HepG2 (cell line): ENCODE measurements around the gene TBC1D24. TPM values are rescaled to one million over a fixed set of nuclear protein-coding genes. Genes with fewer than 3 reads are reported as not detected.
A peak's percentile ranks its signal among the peaks of the same experiment; 100 is the strongest.

Experiments used
- CBX2 ChIP-seq, 2 experiments: fragments of 200-600 bp in 1 of 2; sonication (generic); formaldehyde crosslinking in 1 of 2; IDR thresholded peaks; 2 replicates each; pipeline versions ENCODE4 v1.7.0 to v1.8.1; 2018 to 2022; ENCODE audit warnings: low read depth in 2 of 2, low read length in 1 of 2, mild to moderate bottlenecking in 1 of 2, missing genetic modification reagents in 1 of 2
- LCORL ChIP-seq, 2 experiments: fragments of 450-650 bp in 1 of 2; sonication (generic) in 1 of 2; formaldehyde crosslinking in 1 of 2; IDR thresholded peaks; 2 replicates each; pipeline versions ENCODE4 v1.5.0 to v1.6.1; 2017 to 2020; ENCODE audit warnings: antibody characterized with exemption in 1 of 2, missing genetic modification reagents in 1 of 2
- PAWR ChIP-seq: sonication (generic); formaldehyde crosslinking; IDR thresholded peaks from 2 replicates; pipeline ENCODE4 v1.4.0; 2020; ENCODE audit warnings: missing genetic modification reagents, mild to moderate bottlenecking, borderline replicate concordance
- PITX1 ChIP-seq: sonication (generic); formaldehyde crosslinking; IDR thresholded peaks from 2 replicates; pipeline ENCODE4 v1.5.1; 2020; ENCODE audit warnings: mild to moderate bottlenecking, missing genetic modification reagents
- RARA ChIP-seq: IDR thresholded peaks from 2 replicates; pipeline ENCODE4 v1.6.1; 2016; ENCODE audit warnings: missing genetic modification reagents, missing compliant biosample characterization
- REPIN1 ChIP-seq: sonication (generic); formaldehyde crosslinking; IDR thresholded peaks from 2 replicates; pipeline ENCODE4 v1.8.0; 2022; ENCODE audit warnings: missing genetic modification reagents, low read depth, mild to moderate bottlenecking, borderline replicate concordance
- RORA ChIP-seq: sonication (generic); formaldehyde crosslinking; IDR thresholded peaks from 2 replicates; pipeline ENCODE4 v1.5.0; 2020; ENCODE audit warnings: mild to moderate bottlenecking, missing genetic modification reagents, moderate library complexity
- ZBTB20 ChIP-seq: sonication (generic); formaldehyde crosslinking; IDR thresholded peaks from 2 replicates; pipeline ENCODE4 v1.8.1; 2023; ENCODE audit warnings: missing genetic modification reagents, low read depth, mild to moderate bottlenecking, borderline replicate concordance
- ZFAT ChIP-seq: sonication (generic); formaldehyde crosslinking; conservative IDR thresholded peaks from 2 replicates; pipeline ENCODE4 v1.8.1; 2023; ENCODE audit warnings: missing genetic modification reagents, inconsistent platforms
- ZNF567 ChIP-seq: sonication (generic); formaldehyde crosslinking; IDR thresholded peaks from 2 replicates; pipeline ENCODE4 v1.8.1; 2023; ENCODE audit warnings: mild to moderate bottlenecking, missing genetic modification reagents, borderline replicate concordance
- polyA plus RNA-seq, 8 experiments: library from polyadenylated mRNA; depleted of rRNA in 3 of 8; stranded (reverse) in 7 of 8; unstranded in 1 of 8; fragments of >200 nt; fragmentation: Illumina TruSeq in 4 of 8; extraction: Trizol in 4 of 8; gene quantifications; 2 replicates each; pipeline versions ENCODE4 v1.2.1 to v1.2.3, GENCODE V29; 2011 to 2016; ENCODE audit warnings: low read depth in 4 of 8, missing spikeins in 1 of 8, mixed read lengths in 1 of 8; ENCODE audit not compliant: insufficient read depth in 1 of 8
- total RNA-seq, 5 experiments: library from RNA; depleted of rRNA; stranded (reverse); fragments of >200 nt; fragmentation: Illumina TruSeq; extraction: Trizol; gene quantifications; 2 replicates each; pipeline ENCODE4 v1.2.3, GENCODE V29; 2016; ENCODE audit warnings: low read depth in 1 of 5
- TF ChIP-seq, protein P1 (sequence below): fragments of 450-650 bp; IDR thresholded peaks from 2 replicates; pipeline ENCODE4 v1.6.1; 2016
- TF ChIP-seq, protein P2 (sequence below): sonication (generic); formaldehyde crosslinking; IDR thresholded peaks from 2 replicates; pipeline ENCODE4 v1.4.0; 2020; ENCODE audit warnings: low read depth, mild to moderate bottlenecking, missing genetic modification reagents
- TF ChIP-seq, protein P3 (sequence below): sonication (generic); formaldehyde crosslinking; IDR thresholded peaks from 2 replicates; pipeline ENCODE4 v1.8.0; 2022; ENCODE audit warnings: missing genetic modification reagents, mild to moderate bottlenecking, moderate library complexity, borderline replicate concordance
- TF ChIP-seq, protein P4 (sequence below): sonication (generic); formaldehyde crosslinking; conservative IDR thresholded peaks from 2 replicates; pipeline ENCODE4 v1.8.0; 2022; ENCODE audit warnings: missing genetic modification reagents

The TBC1D24 gene
- total and polyA plus RNA-seq, 2 of the 13 experiments (the other 11 are each of a cell fraction or from before 2014, with no cell fraction given): 7.7 to 13.7 TPM

DNA sequence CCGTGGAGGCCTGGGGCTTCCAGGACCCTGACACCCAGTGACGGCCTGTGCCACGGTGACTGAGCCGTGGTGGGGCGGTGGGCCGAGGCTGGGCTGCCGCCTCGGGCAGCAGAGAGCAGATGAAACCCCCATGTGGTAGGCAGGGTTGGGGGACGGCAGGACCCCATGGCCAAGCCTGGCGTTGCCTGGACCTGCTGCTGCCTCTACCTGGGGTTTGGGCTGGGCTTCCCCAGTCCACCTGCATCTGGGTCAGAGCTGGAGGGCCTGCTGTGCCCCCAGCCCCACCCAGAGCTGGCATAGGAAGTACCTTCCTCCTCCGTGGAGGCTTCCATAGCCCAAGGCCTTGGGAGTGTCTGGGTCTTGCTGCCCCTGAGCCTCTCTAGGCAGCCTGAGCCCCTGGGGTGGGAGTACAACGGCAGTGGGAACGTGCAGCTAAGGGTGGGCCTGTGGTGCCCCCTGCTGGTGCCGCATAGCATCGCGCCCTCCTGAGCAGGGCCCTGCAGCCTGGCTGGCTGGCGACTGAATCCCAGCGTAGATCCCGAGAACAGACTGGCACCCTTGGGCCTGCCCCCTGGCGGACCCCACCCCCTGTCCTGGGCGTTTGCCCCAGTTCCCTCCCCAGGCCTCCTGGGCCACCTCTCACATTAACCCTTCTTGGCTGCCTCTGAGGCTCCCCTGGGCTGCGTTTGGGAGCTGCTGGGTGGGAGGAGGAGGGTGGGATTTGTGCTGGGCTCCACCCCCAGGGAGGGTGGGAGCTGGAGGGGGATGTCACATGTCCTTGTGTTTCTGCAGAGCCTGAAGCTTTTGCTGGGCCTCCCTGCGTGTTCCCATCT, 26.2 kb downstream of the TBC1D24 start (continued):
- TF ChIP-seq REPIN1 (CRISPR knock-in tag) (0 out of 2 replicates have a peak, but pooled peaks have one; percentile 48), PAWR (no peak), ZNF567 (CRISPR knock-in tag) (no peak), LCORL (IDR thresholded peaks at IDR 0.05) (no peak), LCORL (CRISPR knock-in tag; IDR thresholded peaks at IDR 0.05) (peak; percentile 74), ZBTB20 (CRISPR knock-in tag) (peak; percentile 65; the same call in 1 of the 2 replicates), RARA (CRISPR knock-in tag) (0 out of 2 replicates have a peak, but pooled peaks have one; percentile 6), CBX2 (IDR thresholded peaks at IDR 0.05; ENCODE audit: low read depth, low read length) (no peak), CBX2 (CRISPR knock-in tag; IDR thresholded peaks at IDR 0.05; ENCODE audit: low read depth) (no peak), RORA (CRISPR knock-in tag) (no peak), ZFAT (CRISPR knock-in tag) (no peak), PITX1 (CRISPR knock-in tag) (0 out of 2 replicates have a peak, but pooled peaks have one; percentile 56)
- TF ChIP-seq, protein P1, sequence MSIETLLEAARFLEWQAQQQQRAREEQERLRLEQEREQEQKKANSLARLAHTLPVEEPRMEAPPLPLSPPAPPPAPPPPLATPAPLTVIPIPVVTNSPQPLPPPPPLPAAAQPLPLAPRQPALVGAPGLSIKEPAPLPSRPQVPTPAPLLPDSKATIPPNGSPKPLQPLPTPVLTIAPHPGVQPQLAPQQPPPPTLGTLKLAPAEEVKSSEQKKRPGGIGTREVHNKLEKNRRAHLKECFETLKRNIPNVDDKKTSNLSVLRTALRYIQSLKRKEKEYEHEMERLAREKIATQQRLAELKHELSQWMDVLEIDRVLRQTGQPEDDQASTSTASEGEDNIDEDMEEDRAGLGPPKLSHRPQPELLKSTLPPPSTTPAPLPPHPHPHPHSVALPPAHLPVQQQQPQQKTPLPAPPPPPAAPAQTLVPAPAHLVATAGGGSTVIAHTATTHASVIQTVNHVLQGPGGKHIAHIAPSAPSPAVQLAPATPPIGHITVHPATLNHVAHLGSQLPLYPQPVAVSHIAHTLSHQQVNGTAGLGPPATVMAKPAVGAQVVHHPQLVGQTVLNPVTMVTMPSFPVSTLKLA: no peak
- TF ChIP-seq, protein P2, sequence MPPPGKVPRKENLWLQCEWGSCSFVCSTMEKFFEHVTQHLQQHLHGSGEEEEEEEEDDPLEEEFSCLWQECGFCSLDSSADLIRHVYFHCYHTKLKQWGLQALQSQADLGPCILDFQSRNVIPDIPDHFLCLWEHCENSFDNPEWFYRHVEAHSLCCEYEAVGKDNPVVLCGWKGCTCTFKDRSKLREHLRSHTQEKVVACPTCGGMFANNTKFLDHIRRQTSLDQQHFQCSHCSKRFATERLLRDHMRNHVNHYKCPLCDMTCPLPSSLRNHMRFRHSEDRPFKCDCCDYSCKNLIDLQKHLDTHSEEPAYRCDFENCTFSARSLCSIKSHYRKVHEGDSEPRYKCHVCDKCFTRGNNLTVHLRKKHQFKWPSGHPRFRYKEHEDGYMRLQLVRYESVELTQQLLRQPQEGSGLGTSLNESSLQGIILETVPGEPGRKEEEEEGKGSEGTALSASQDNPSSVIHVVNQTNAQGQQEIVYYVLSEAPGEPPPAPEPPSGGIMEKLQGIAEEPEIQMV (CRISPR knock-in tag): no peak
- TF ChIP-seq, protein P3, sequence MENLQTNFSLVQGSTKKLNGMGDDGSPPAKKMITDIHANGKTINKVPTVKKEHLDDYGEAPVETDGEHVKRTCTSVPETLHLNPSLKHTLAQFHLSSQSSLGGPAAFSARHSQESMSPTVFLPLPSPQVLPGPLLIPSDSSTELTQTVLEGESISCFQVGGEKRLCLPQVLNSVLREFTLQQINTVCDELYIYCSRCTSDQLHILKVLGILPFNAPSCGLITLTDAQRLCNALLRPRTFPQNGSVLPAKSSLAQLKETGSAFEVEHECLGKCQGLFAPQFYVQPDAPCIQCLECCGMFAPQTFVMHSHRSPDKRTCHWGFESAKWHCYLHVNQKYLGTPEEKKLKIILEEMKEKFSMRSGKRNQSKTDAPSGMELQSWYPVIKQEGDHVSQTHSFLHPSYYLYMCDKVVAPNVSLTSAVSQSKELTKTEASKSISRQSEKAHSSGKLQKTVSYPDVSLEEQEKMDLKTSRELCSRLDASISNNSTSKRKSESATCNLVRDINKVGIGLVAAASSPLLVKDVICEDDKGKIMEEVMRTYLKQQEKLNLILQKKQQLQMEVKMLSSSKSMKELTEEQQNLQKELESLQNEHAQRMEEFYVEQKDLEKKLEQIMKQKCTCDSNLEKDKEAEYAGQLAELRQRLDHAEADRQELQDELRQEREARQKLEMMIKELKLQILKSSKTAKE (CRISPR knock-in tag): no peak
- TF ChIP-seq, protein P4, sequence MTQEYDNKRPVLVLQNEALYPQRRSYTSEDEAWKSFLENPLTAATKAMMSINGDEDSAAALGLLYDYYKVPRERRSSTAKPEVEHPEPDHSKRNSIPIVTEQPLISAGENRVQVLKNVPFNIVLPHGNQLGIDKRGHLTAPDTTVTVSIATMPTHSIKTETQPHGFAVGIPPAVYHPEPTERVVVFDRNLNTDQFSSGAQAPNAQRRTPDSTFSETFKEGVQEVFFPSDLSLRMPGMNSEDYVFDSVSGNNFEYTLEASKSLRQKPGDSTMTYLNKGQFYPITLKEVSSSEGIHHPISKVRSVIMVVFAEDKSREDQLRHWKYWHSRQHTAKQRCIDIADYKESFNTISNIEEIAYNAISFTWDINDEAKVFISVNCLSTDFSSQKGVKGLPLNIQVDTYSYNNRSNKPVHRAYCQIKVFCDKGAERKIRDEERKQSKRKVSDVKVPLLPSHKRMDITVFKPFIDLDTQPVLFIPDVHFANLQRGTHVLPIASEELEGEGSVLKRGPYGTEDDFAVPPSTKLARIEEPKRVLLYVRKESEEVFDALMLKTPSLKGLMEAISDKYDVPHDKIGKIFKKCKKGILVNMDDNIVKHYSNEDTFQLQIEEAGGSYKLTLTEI: no peak
